HepG2 (cell line): Measurements from ENCODE around the gene ACSM2B. TPM values are rescaled to one million over a fixed set of nuclear protein-coding genes. Genes with fewer than 3 reads are reported as not detected.

ENCODE experiments used
- ASH2L ChIP-seq: fragments of 300-600, 200-600 bp; sonication (generic); IDR thresholded peaks from 2 replicates; pipeline ENCODE4 v1.7.0; 2017; ENCODE audit warnings: low read depth, mild to moderate bottlenecking, moderate library complexity, mixed read lengths, low read length; ENCODE audit not compliant: insufficient read length
- BRCA1 ChIP-seq: sonication (generic); formaldehyde crosslinking; IDR thresholded peaks from 2 replicates; pipeline ENCODE4 v1.4.0; 2020; ENCODE audit warnings: missing genetic modification reagents
- CBX5 ChIP-seq: sonication (generic); formaldehyde crosslinking; IDR thresholded peaks from 2 replicates; pipeline ENCODE4 v1.4.0; 2020; ENCODE audit warnings: missing genetic modification reagents, borderline replicate concordance
- DMTF1 ChIP-seq: sonication (generic); formaldehyde crosslinking; IDR thresholded peaks from 2 replicates; pipeline ENCODE4 v1.4.0; 2020; ENCODE audit warnings: mild to moderate bottlenecking, missing genetic modification reagents
- DRAP1 ChIP-seq: IDR thresholded peaks from 2 replicates; pipeline ENCODE4 v1.6.1; 2016; ENCODE audit warnings: missing genetic modification reagents, missing compliant biosample characterization
- HMG20B ChIP-seq: conservative IDR thresholded peaks from 2 replicates; pipeline ENCODE4 v1.6.1; 2016; ENCODE audit warnings: missing genetic modification reagents, missing compliant biosample characterization
- HNRNPH1 ChIP-seq: fragments of 200-400 bp; formaldehyde crosslinking; optimal IDR thresholded peaks from 2 replicates; pipeline ENCODE3; 2017; ENCODE audit warnings: mild to moderate bottlenecking, low read depth, low read length
- HNRNPLL ChIP-seq: fragments of 200-400 bp; formaldehyde crosslinking; IDR thresholded peaks from 2 replicates; pipeline ENCODE4 v1.6.1; 2017; ENCODE audit warnings: mild to moderate bottlenecking, low read depth, low read length; ENCODE audit not compliant: poor library complexity, severe bottlenecking
- IRF2 ChIP-seq: IDR thresholded peaks from 2 replicates; pipeline ENCODE4 v1.6.1; 2018; ENCODE audit warnings: missing genetic modification reagents, missing compliant biosample characterization
- NFE2L2 ChIP-seq: fragments of 150-350 bp; IDR thresholded peaks from 2 replicates; pipeline ENCODE4 v1.6.1; 2014; ENCODE audit warnings: low read length
- NFIB ChIP-seq: sonication (generic); formaldehyde crosslinking; IDR thresholded peaks from 2 replicates; pipeline ENCODE4 v1.9.0; 2021; ENCODE audit warnings: missing genetic modification reagents, mild to moderate bottlenecking, borderline replicate concordance
- NFKBIZ ChIP-seq: IDR thresholded peaks from 2 replicates; pipeline ENCODE4 v1.6.1; 2018; ENCODE audit warnings: missing genetic modification reagents, missing compliant biosample characterization
- NONO ChIP-seq, 2 experiments: fragments of 450-650 bp in 1 of 2; sonication (generic) in 1 of 2; formaldehyde crosslinking in 1 of 2; IDR thresholded peaks in 1 of 2; conservative IDR thresholded peaks in 1 of 2; 2 replicates each; pipeline versions ENCODE4 v1.6.1 to v1.8.0; 2017 to 2022; ENCODE audit warnings: mild to moderate bottlenecking in 1 of 2, missing genetic modification reagents in 1 of 2, moderate library complexity in 1 of 2
- NR2F2 ChIP-seq: IDR thresholded peaks from 2 replicates; pipeline ENCODE4 v1.6.1; 2012; ENCODE audit warnings: low read depth, inconsistent platforms, borderline replicate concordance
- PATZ1 ChIP-seq: sonication (generic); formaldehyde crosslinking; IDR thresholded peaks from 2 replicates; pipeline ENCODE4 v1.4.0; 2020; ENCODE audit warnings: missing genetic modification reagents
- POLR2G ChIP-seq: fragments of 200-400 bp; formaldehyde crosslinking; IDR thresholded peaks from 2 replicates; pipeline ENCODE4 v1.6.1; 2018; ENCODE audit warnings: mild to moderate bottlenecking, low read depth, low read length, moderate library complexity
- SAP130 ChIP-seq: IDR thresholded peaks from 2 replicates; pipeline ENCODE4 v1.6.1; 2016; ENCODE audit warnings: low read depth
- THYN1 ChIP-seq: sonication (generic); formaldehyde crosslinking; IDR thresholded peaks from 2 replicates; pipeline ENCODE4 v1.8.1; 2023; ENCODE audit warnings: low read depth, mild to moderate bottlenecking, moderate library complexity, missing genetic modification reagents, borderline replicate concordance
- TRIM24 ChIP-seq: sonication (generic); formaldehyde crosslinking; IDR thresholded peaks from 2 replicates; pipeline ENCODE4 v1.8.0; 2022; ENCODE audit warnings: mild to moderate bottlenecking, missing genetic modification reagents
- ZC3H13 ChIP-seq: sonication (generic); formaldehyde crosslinking; IDR thresholded peaks from 2 replicates; pipeline ENCODE4 v1.8.1; 2023; ENCODE audit warnings: mild to moderate bottlenecking, missing genetic modification reagents, moderate library complexity
- ZNF256 ChIP-seq: sonication (generic); formaldehyde crosslinking; conservative IDR thresholded peaks from 2 replicates; pipeline ENCODE4 v1.4.0; 2020; ENCODE audit warnings: missing genetic modification reagents
- ZNF260 ChIP-seq: sonication (generic); formaldehyde crosslinking; IDR thresholded peaks from 2 replicates; pipeline ENCODE4 v1.4.0; 2020; ENCODE audit warnings: missing genetic modification reagents, low read depth, mild to moderate bottlenecking, borderline replicate concordance
- ZNF354B ChIP-seq: sonication (generic); formaldehyde crosslinking; IDR thresholded peaks from 2 replicates; pipeline ENCODE4 v1.8.0; 2022; ENCODE audit warnings: mild to moderate bottlenecking, missing genetic modification reagents
- ZNF530 ChIP-seq: sonication (generic); formaldehyde crosslinking; IDR thresholded peaks from 2 replicates; pipeline ENCODE4 v1.5.0; 2020; ENCODE audit warnings: low read depth, mild to moderate bottlenecking, missing genetic modification reagents
- ZNF543 ChIP-seq: sonication (generic); formaldehyde crosslinking; IDR thresholded peaks from 2 replicates; pipeline ENCODE4 v1.4.0; 2020; ENCODE audit warnings: mild to moderate bottlenecking, missing genetic modification reagents
- ZNF75D ChIP-seq: sonication (generic); formaldehyde crosslinking; IDR thresholded peaks from 2 replicates; pipeline ENCODE4 v1.8.1; 2023; ENCODE audit warnings: missing genetic modification reagents, mild to moderate bottlenecking, borderline replicate concordance
- polyA plus RNA-seq, 8 experiments: library from polyadenylated mRNA; depleted of rRNA in 3 of 8; stranded (reverse) in 7 of 8; unstranded in 1 of 8; fragments of >200 nt; fragmentation: Illumina TruSeq in 4 of 8; extraction: Trizol in 4 of 8; gene quantifications; 2 replicates each; pipeline versions ENCODE4 v1.2.1 to v1.2.3, GENCODE V29; 2011 to 2016; ENCODE audit warnings: low read depth in 4 of 8, missing spikeins in 1 of 8, mixed read lengths in 1 of 8; ENCODE audit not compliant: insufficient read depth in 1 of 8
- total RNA-seq, 5 experiments: library from RNA; depleted of rRNA; stranded (reverse); fragments of >200 nt; fragmentation: Illumina TruSeq; extraction: Trizol; gene quantifications; 2 replicates each; pipeline ENCODE4 v1.2.3, GENCODE V29; 2016; ENCODE audit warnings: low read depth in 1 of 5
- TF ChIP-seq, protein P1 (sequence below): sonication (generic); IDR thresholded peaks from 2 replicates; pipeline ENCODE4 v1.6.1; 2016; ENCODE audit warnings: low read depth, borderline replicate concordance

ACSM2B gene
- total and polyA plus RNA-seq, 2 of the 13 experiments (the other 11 are each of a cell fraction or from before 2014, with no cell fraction given): 22.9 to 34.0 TPM

DNA sequence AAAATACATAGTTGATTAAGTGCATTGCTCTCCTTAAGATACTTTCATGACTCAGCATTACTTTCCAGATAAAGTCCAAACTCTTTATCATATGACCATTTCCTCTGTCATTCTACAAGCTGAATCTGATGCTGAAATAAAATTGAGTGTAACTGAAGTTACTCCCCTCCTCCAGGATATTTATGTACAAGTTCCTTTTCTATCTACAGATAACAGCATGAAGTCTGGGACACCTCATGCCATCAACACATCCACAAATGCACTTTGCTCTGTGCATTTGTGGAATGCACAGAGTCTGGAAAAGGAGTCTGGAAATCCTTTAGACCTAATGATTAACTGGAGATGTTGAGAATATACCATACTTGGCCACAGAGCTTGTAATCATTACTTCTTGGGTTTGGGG lies 60.5 kb downstream of the ACSM2B start (continued):
- TF ChIP-seq ZNF256 (CRISPR knock-in tag) (no peak), CBX5 (CRISPR knock-in tag) (no peak), TRIM24 (CRISPR knock-in tag) (no peak), NFKBIZ (no peak), BRCA1 (CRISPR knock-in tag) (no peak), ZNF543 (CRISPR knock-in tag) (no peak), ZNF75D (no peak), HNRNPLL (no peak), HMG20B (CRISPR knock-in tag) (no peak), NR2F2 (no peak), NONO (IDR thresholded peaks at IDR 0.05) (no peak), NONO (CRISPR knock-in tag; conservative IDR thresholded peaks at IDR 0.05) (no peak), SAP130 (peak; percentile 55), NFIB (no peak), DMTF1 (CRISPR knock-in tag) (no peak), ZC3H13 (CRISPR knock-in tag) (no peak), DRAP1 (CRISPR knock-in tag) (peak; percentile 27; the same call in 1 of the 2 replicates), PATZ1 (0 out of 2 replicates have a peak, but pooled peaks have one; percentile 36), POLR2G (no peak), HNRNPH1 (no peak), ZNF354B (no peak), ASH2L (no peak), ZNF260 (CRISPR knock-in tag) (no peak), NFE2L2 (peak; percentile 95), ZNF530 (no peak), THYN1 (CRISPR knock-in tag) (no peak), IRF2 (CRISPR knock-in tag) (0 out of 2 replicates have a peak, but pooled peaks have one; percentile 35)
- TF ChIP-seq, protein P1, sequence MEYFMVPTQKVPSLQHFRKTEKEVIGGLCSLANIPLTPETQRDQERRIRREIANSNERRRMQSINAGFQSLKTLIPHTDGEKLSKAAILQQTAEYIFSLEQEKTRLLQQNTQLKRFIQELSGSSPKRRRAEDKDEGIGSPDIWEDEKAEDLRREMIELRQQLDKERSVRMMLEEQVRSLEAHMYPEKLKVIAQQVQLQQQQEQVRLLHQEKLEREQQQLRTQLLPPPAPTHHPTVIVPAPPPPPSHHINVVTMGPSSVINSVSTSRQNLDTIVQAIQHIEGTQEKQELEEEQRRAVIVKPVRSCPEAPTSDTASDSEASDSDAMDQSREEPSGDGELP: no peak
